ENCODE measurements around the gene MKNK1.

DNA sequence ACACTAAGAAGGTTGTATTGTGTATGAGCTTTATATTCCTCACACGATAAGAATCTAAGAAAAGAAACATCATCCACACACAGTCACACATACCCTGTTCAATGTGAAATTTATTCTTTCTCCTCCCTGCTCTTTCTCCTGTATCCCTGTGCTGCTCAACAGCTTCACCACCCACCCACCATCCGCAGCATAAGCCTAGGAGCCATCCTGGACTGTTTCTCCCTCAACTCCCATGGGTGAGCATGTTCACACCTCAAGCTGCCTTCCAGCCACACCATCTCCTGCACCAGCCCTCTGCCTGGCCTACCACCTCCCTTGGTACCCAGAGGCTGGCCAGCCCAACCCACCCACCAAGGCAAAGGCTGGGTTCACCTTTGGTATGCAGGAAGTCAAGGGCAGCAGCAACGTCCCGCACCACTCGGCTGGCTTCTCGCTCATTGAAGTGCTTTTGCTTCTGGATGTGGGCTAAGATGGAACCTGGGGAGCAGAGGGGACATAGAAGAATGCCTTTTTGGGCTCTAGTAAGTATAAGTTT, 32.3 kb downstream of the MKNK1 start:
- no peak for TF ChIP-seq GATA2 (IDR thresholded peaks at IDR 0.05; ENCODE audit: low read depth, low read length)
- TF ChIP-seq GATA3 (IDR thresholded peaks at IDR 0.05; ENCODE audit: low read depth, low read length) = no peak
